HG02763 (cell line): ENCODE results near the gene EGFL6.
"Not testable (repeated sequence)": the region's sequence is repeated elsewhere in the genome, so short reads cannot be mapped to it uniquely, and the experiment has no call there.

Experiments
- ATAC-seq: cut with Tn5 transposase; IDR thresholded peaks from one replicate; pipeline ENCODE4 v1.9.1; 2021; ENCODE audit warnings: mild to moderate bottlenecking, moderate library complexity; ENCODE audit not compliant: unreplicated experiment

Gene EGFL6

DNA sequence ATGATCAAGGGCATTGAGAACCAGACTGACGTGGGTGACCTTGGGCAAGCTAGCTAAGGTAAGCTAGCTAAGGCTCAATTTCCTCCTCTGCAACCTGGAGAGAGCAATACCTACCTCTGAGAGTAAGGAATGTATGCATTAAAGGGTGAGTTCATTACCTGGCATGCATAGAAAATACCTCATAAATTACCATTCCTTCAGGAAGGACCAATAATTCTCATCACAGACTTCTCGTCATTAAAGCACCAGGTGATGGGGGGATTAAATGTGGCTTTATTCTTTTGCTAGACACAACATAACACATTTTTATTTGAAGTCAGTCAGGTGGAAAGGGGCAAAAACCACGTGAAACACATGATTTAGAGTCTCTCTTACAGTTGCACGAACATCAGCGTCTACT, 21.5 kb downstream of the EGFL6 start:
- ATAC-seq: no peak

DNA sequence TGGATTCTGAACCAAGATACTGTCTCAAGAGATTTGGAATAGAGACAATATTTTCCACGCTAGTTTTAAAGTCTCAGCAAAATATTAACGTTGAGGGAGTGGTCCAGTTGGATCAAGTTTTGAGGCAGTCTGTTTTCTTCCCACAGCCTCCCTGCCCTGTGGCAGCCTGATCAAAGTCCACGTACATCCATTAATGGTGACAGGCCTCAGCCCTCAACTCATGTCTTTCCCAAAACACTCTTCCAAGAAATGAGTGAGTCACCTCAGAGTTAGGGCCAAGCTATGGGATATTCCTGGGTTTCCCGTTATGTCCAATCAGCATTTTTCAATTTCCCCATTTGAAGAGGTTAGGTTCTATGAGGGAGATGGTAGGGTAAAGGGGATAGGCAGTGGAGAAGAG, 28.5 kb downstream of the EGFL6 start:
- ATAC-seq: no peak

- ATAC-seq: no peak
Measured at GRCh38 chrX:13598877-13599276, 29.5 kb downstream of the EGFL6 start.

DNA sequence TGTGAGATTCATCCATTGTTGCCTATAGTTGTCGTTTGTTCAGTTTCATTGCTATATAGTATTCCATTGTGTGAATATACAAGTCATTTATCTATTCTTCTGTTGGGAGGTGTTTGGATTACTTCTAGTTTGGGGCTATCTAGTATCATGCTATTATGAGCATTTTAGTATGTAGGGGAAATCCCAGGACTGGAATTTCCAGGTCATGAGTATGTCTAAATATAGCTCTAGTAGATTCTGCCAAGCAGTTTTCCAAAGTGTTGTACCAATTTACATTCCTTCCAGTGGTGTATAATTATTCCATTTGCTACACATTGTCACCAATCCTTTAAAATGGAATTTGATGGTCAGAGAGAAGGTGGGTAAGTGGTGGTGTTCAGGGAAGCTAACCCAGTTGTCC, 30.1 kb downstream of the EGFL6 start:
- ATAC-seq: no peak

DNA sequence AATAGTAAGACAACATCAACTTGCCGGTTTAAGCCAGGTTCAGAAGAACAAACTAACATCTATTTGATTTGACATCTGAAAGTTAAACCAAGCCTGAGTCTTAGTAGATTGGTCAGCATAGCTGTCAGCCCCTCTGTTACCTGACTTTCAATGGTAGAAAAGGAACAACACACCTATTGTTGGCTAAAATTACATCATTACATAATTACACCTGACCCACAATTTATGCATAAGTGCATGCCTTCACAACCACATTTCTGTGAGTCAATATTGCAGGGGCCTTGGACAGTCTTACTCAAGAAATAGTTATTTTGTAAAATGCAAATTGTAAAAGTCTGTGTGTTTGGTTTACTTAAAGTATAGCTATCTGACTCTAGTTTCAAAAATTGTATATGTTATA, 36.2 kb downstream of the EGFL6 start:
- no peak for ATAC-seq

GRCh38 chrX:13607331-13607995, 38.1 kb downstream of the EGFL6 start:
- no peak for ATAC-seq

DNA sequence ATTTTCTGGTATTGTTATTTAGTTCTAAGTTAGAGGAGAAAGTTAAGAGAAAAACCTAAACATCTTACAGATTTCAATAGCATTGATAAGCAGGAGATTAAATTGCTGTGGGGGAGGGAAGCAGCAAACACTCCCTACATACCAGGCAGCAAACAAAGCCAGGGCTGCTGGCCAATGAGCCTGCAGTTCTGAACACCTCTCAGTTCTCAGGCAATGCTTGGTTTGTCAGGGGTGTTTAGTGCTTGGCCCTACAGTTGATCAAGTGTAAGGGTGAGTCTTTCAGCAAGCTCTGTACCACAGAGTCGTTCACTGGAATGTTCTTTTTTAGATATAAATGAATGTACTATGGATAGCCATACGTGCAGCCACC, 38.6 kb downstream of the EGFL6 start:
- no peak for ATAC-seq

DNA sequence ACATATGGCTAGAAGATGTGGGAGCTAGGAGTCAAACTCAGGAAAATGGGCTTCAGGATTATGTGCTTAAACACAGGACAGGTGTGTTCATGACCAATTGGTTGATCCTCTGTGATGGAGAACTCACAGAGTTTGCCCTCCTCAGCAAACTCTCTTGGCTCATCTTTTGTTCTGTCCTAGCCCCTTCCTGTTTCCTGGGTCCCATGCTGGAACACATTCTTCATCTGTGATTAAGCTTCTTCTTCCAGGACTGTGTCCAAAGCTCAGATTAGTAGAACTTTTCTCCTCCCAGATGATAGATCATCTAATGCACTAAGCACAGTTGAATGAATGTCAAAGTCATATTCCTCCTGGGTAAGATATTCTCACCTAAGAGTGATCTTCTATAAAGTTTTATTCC, 44.8 kb downstream of the EGFL6 start:
- ATAC-seq: no peak

GRCh38 chrX:13620207-13620606, 50.8 kb downstream of the EGFL6 start:
- no peak for ATAC-seq

GRCh38 chrX:13622401-13622964, 53.1 kb downstream of the EGFL6 start:
- ATAC-seq: no peak

DNA sequence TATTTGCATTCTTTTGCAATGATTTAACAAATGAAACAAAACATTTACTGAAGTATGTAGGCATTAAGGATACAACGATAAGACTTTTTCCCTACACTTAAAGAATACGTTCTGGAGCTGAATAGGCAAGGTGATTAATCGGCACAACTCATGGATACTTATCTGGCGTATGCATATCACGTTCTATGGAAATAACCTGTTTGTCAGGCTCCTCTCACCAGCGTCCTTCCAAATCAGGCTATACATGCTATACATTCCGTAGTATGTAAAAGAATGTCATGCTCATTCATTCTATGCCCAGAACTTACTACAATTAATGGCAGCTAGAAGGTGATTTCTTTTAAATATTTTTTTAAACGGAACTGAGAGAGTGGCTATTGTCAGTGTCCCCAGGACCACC, 57.9 kb downstream of the EGFL6 start:
- no peak for ATAC-seq

GRCh38 chrX:13637224-13637623, 67.8 kb downstream of the EGFL6 start:
- not testable (repeated sequence) for ATAC-seq

DNA sequence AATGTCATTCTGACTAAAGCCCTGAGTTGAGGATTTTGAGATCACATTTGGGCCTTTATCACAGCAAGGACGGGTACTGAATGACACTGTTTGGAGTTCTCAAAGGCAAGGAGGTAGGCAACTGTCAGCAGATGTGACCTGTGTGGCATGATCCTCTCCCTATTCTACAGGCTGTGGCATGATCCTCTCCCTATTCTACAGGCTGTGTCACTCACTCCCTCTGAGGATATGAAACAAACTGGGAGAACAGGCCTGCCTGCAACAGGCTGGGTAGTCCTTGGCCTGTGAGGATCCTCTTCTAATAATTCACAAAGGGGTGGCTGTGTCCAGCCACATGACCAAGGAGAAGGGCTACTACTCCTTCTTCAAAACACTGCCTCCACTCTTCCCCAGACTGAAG, 68.6 kb downstream of the EGFL6 start:
- ATAC-seq: no peak

- ATAC-seq: no peak
Measured at GRCh38 chrX:13638826-13639225, 69.4 kb downstream of the EGFL6 start.

- not testable (repeated sequence) for ATAC-seq
Measured at GRCh38 chrX:13641684-13642083, 72.3 kb downstream of the EGFL6 start.

GRCh38 chrX:13645464-13646153, 76.2 kb downstream of the EGFL6 start:
- ATAC-seq: no peak

DNA sequence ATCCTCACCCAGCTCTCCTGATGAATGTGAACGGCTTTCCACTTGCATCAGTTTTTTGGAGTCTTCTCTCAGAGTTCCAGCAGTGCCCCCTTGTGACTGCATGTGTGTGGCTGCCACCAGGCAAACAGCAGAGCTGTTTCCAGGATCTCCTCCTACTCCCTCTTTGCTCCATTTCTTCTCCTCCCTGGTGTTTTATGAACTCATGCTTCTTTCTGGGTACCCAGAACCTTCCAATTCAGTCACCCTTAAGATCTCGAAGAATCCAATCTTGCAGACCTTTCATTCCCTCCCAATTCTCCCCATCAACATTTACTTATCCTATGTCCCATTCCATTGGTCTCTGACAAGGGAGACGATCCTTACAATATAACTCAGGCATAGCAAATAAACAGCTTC, 76.8 kb downstream of the EGFL6 start:
- no peak for ATAC-seq

DNA sequence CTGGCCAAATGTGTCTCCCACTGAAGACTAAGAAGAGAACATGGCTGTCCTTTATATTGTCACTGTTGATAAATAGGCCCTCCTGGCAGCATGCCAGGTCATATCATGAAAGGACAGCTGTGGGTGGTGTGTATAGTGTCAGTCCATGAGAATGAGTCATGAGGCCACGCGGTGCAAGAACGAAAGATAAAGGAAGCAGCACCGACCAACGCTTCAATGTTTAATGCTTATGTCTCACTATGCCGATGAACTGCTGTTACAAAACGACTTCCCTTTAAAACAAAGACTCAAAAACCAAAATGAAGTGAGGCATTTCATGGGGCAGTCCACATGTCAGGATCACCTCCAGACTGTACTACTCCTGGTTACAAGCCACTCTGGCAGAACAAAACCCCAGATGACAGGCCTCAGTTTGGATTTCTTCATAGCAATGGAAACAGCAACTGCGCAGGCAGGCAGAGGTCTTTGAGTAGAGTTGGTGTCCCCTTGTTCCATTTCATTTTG, 78.4 kb downstream of the EGFL6 start:
- ATAC-seq: no peak

DNA sequence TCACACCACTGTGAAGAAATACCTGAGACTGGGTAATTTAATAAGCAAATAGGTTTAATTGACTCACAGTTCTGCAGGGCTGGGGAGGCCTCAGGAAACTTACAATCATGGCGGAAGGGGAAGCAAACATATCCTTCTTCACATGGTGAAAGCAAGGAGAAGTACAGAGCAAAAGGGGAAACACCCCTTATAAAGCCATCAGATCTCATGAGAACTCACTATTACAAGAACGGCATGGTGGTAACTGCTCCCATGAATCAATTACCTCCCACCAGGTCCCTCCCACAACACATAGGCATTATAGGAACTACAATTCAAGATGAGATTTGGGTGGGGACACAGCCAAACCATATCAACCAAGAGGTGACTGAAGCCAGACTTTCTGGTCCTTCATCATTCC, 78.9 kb downstream of the EGFL6 start:
- ATAC-seq: not testable (repeated sequence)

GRCh38 chrX:13649838-13650237, 80.4 kb downstream of the EGFL6 start:
- ATAC-seq: no peak

- ATAC-seq: no peak
Measured at GRCh38 chrX:13650318-13650717, 80.9 kb downstream of the EGFL6 start.

DNA sequence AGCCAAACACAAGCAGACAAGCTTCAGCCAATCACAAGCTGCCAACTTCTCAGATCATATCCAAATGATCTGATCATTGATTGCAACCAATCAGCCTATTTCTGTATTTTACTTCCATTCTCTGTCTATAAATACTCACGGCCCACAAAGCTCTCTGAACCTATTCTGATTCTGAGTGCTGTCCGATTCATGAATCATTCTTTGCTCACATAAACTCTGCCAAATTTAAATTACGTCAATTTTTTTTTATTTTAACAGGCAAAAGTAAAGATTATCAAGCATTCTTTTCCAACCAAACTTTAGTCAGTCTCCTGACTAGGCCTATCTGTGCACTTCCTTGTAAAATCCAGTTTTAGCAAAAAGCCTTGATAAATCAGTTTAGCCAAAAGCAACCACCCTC, 81.7 kb downstream of the EGFL6 start:
- no peak for ATAC-seq
